ENCODE results near the gene TTF1. TPM values are rescaled to one million over a fixed set of nuclear protein-coding genes. Genes with fewer than 3 reads are reported as not detected.

Gene TTF1
- total RNA-seq, 4 donors from 2014 or later, result 6.4 to 14.2 (median 9.4) TPM

DNA sequence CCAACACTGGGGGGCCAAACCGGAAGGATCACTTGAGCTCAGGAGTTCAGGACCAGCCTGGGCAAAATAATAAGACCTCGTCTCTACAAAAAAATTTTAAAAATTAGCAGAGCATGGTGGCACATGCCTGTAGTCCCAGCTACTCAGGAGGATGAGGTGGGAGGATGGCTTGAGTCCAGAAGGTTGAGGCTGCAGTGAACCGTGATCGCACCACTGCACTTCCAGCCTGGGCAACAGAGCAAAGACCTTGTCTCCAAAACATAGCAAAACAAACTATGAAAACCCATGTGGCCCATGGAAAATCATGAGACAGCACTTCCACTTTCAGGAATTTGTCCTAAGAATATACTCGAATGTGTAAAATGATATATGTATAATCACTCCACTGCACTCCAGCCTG lies 58.0 kb downstream of the TTF1 start:
- 58 to 77% methylated on average over 4 to 5 of the region's 5 CpGs for WGBS, 2 donors (ENCODE audit: low coverage in 1 of 2)
- Histone ChIP-seq H3K27me3 (no peaks in the 10 kb centered on the region), H3K9me3 (no peaks in the 10 kb centered on the region), H3K4me3 (no peak overlapping the region), H3K4me1 (peaks cover 10 to 39% (median 23%) of the 10 kb centered on the region in 4 donors), H3K27ac (no peak overlapping the region), H3K36me3 (peaks cover 0 to 79% (median 34%) of the 10 kb centered on the region in 4 donors)
- intact Hi-C loops (cut with DNase I; ENCODE audit: low total_unique reads) (no loop called here), in situ Hi-C loops (cut with MboI; ENCODE audit: low pct_ligation_motif_present in 1 of 4, low pct_unique_long_range_greater_than_20kb in 1 of 4, low sequenced_read_pairs in 3 of 4) (no loop called here)
- DNase-seq, result no peak
- TF ChIP-seq POLR2A (IDR thresholded peaks at IDR 0.05), result no peak
- TF ChIP-seq EP300 (IDR thresholded peaks at IDR 0.05; ENCODE audit: low read depth), result no peak
- no peak for TF ChIP-seq CTCF (IDR thresholded peaks at IDR 0.05)
- TF ChIP-seq POLR2AphosphoS5 (IDR thresholded peaks at IDR 0.05), result no peak

DNA sequence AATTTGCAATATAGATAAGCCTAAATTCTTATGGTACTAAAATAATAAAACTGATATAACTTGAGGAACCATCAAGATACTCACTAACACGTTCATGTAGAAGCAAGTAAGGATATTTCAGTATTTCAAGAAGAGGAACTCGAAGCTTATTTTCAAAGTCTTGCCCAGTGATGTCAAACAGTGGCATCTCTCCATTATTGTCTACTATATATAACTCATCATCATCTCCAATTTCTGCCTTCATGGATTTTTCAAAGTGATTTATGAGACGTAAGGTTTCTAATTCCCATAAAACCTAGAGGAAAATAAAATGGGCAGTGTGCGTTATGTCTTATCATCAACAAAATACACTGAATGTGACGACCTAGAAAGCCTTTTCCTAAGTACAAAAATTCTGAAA lies 60.5 kb downstream of the TTF1 start:
- Histone ChIP-seq H3K4me3 (no peak overlapping the region), H3K27ac (no peak overlapping the region), H3K36me3 (peaks cover 0 to 89% (median 38%) of the 10 kb centered on the region in 4 donors), H3K9me3 (no peaks in the 10 kb centered on the region), H3K4me1 (peaks cover under 1 to 14% (median 7%) of the 10 kb centered on the region in 4 donors), H3K27me3 (no peaks in the 10 kb centered on the region)
- in situ Hi-C loops (cut with MboI; ENCODE audit: low pct_ligation_motif_present in 1 of 4, low pct_unique_long_range_greater_than_20kb in 1 of 4, low sequenced_read_pairs in 3 of 4) (no loop called here), intact Hi-C loops (cut with DNase I; ENCODE audit: low total_unique reads) (no loop called here)
- TF ChIP-seq CTCF (IDR thresholded peaks at IDR 0.05), result no peak
- TF ChIP-seq POLR2AphosphoS5 (IDR thresholded peaks at IDR 0.05), result no peak
- TF ChIP-seq POLR2A (IDR thresholded peaks at IDR 0.05), result no peak
- TF ChIP-seq EP300 (IDR thresholded peaks at IDR 0.05; ENCODE audit: low read depth), result no peak
- 80 to 85% methylated on average over 5 of the region's 5 CpGs for WGBS, 2 donors (ENCODE audit: low coverage in 1 of 2)
- no peak for DNase-seq

DNA sequence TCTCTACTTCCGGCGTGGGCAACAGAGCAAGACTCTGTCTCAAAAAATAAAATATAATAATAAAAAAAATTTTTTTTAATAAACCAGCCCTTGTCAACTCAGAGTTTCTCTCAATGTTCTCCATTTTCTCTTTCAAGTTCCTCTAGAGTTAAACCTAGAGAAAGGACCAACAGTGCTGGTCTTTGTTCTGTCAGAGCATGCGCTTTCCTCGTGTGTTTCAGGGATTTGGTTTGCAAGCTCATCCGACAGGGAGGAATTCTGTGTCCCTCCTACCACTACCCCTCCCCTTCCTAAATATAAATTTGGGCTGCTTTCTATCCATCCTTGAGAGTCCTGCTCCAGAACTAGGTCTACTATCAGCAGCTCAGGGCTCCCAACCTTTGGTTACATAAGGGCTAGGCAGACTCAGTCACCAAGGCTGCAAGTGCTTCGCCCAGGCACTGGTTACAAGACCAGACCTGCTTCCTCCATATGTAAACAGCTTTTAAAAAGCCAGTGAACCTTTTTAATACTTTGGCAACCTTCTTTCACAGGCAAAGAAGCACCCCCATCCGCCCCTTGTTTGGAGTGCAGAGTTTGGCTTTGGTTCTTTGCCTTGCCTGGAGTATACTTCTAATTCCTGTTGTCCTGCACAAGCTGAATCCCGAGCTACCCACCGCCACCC lies 65.3 kb downstream of the TTF1 start:
- H3K36me3 ChIP-seq, result peaks cover 0 to 92% (median 44%) of the 10 kb centered on the region in 4 donors
- H3K27me3 ChIP-seq, result no peaks in the 10 kb centered on the region
- DNase-seq, result no peak
- H3K4me3 ChIP-seq, result no peak overlapping the region
- TF ChIP-seq EP300 (IDR thresholded peaks at IDR 0.05; ENCODE audit: low read depth), result no peak
- TF ChIP-seq CTCF (IDR thresholded peaks at IDR 0.05), result no peak
- TF ChIP-seq POLR2AphosphoS5 (IDR thresholded peaks at IDR 0.05), result no peak
- no peak for TF ChIP-seq POLR2A (IDR thresholded peaks at IDR 0.05)
- intact Hi-C loops (cut with DNase I; ENCODE audit: low total_unique reads) (no loop called here), in situ Hi-C loops (cut with MboI; ENCODE audit: low pct_ligation_motif_present in 1 of 4, low pct_unique_long_range_greater_than_20kb in 1 of 4, low sequenced_read_pairs in 3 of 4) (no loop called here)
- H3K27ac ChIP-seq, result no peak overlapping the region
- 91 to 95% methylated on average over 7 to 9 of the region's 9 CpGs for WGBS, 2 donors (ENCODE audit: low coverage in 1 of 2)
- H3K4me1 ChIP-seq, result no peaks in the 10 kb centered on the region
- no peaks in the 10 kb centered on the region for H3K9me3 ChIP-seq

- Histone ChIP-seq H3K27ac (no peak overlapping the region), H3K4me1 (no peaks in the 10 kb centered on the region), H3K4me3 (no peak overlapping the region), H3K27me3 (no peaks in the 10 kb centered on the region), H3K9me3 (no peaks in the 10 kb centered on the region), H3K36me3 (peaks cover 3 to 88% (median 40%) of the 10 kb centered on the region in 4 donors)
- intact Hi-C loops (cut with DNase I; ENCODE audit: low total_unique reads), result no loop called here
- no peak for DNase-seq
- in situ Hi-C loops (cut with MboI; ENCODE audit: low pct_ligation_motif_present in 1 of 4, low pct_unique_long_range_greater_than_20kb in 1 of 4, low sequenced_read_pairs in 3 of 4), result no loop called here
- WGBS, 2 donors (ENCODE audit: low coverage in 1 of 2), result 95 to 97% methylated on average over 3 of the region's 3 CpGs
- no peak for TF ChIP-seq EP300 (IDR thresholded peaks at IDR 0.05; ENCODE audit: low read depth)
- no peak for TF ChIP-seq POLR2A (IDR thresholded peaks at IDR 0.05)
These were observed 72.3 kb downstream of the TTF1 start for GRCh38 chr9:132334364-132334763.
